ENCODE results near the gene ZBTB17. TPM values are rescaled to one million over a fixed set of nuclear protein-coding genes. Genes with fewer than 3 reads are reported as not detected.
"Not testable (repeated sequence)": the region's sequence is repeated elsewhere in the genome, so short reads cannot be mapped to it uniquely, and the experiment has no call there.

The ZBTB17 gene
- 21.4 and 36.1 TPM in 2 replicates for polyA plus RNA-seq (2011; rRNA removed)
- 33.1 and 53.7 TPM in 2 replicates for polyA minus RNA-seq (2011; rRNA and poly(A)+ RNA removed)

- no peaks in the 10 kb centered on the region; the same call in 1 of the 2 replicates for H3K9me3 ChIP-seq (ENCODE audit: control insufficient read depth, insufficient read depth, low read length)
- CTCF ChIA-PET: interaction anchor here (0.9 to 1.7 kb wide), 3 partner anchors 10 to 184 kb away, joined by 3 to 8 read pairs (median 6); no protein-coding TSS in a partner anchor
Measured at GRCh38 chr1:15975805-15976680, at the start of gene ZBTB17. TSS of gene ZBTB17 (minus strand) at chr1:15976101. CDS start at chr1:15948495, 27,606 bp downstream.

GRCh38 chr1:16023050-16023653, 47.3 kb upstream of the ZBTB17 start:
- DNase-seq (ENCODE audit: low read depth, low spot score): no peak
- Histone ChIP-seq H3K27ac (ENCODE audit: low read depth, low read length) (no peak overlapping the region), H3K4me3 (ENCODE audit: low read depth, low read length) (no peak overlapping the region), H3K27me3 (ENCODE audit: control insufficient read depth, insufficient read depth, low read length) (peaks cover 5% of the 10 kb centered on the region), H3K9me3 (ENCODE audit: control insufficient read depth, insufficient read depth, low read length) (no peaks in the 10 kb centered on the region)
- POLR2A ChIA-PET: no interaction called here
- CTCF ChIA-PET: interaction anchor here (0.6 to 1.1 kb wide), 2 partner anchors 10 to 230 kb away, joined by 3 read pairs; no protein-coding TSS in a partner anchor
- no peak for TF ChIP-seq CTCF (IDR thresholded peaks at IDR 0.05; ENCODE audit: low read depth, low read length)

More at GRCh38 chr1:15975805-15976680, at the start of gene ZBTB17:
- DNase-seq (ENCODE audit: low read depth, low spot score): peak; percentile 83
- Histone ChIP-seq H3K4me3 (ENCODE audit: low read depth, low read length) (peak within 1 kb of the TSS; percentile 76), H3K27me3 (ENCODE audit: control insufficient read depth, insufficient read depth, low read length) (peaks cover 2% of the 10 kb centered on the region), H3K27ac (ENCODE audit: low read depth, low read length) (peak within 1 kb of the TSS; percentile 81)
- TF ChIP-seq CTCF (IDR thresholded peaks at IDR 0.05; ENCODE audit: low read depth, low read length): no peak; the same call in 1 of the 2 replicates
- POLR2A ChIA-PET: interaction anchor here (0.6 to 1.5 kb wide), 4 partner anchors 32 to 198 kb away, joined by 3 to 5 read pairs (median 4); no protein-coding TSS in a partner anchor

GRCh38 chr1:16022393-16022792, 46.5 kb upstream of the ZBTB17 start:
- ChIA-PET POLR2A (no interaction called here), CTCF (interaction anchor here (0.6 to 1.1 kb wide), 3 partner anchors 11 to 229 kb away, joined by 3 read pairs; no protein-coding TSS in a partner anchor)
- peaks cover 4% of the 10 kb centered on the region for H3K27me3 ChIP-seq (ENCODE audit: control insufficient read depth, insufficient read depth, low read length)

GRCh38 chr1:16021681-16022080, 45.8 kb upstream of the ZBTB17 start, which contains the start of gene CLCNKA:
TSS of gene CLCNKA (plus strand) at chr1:16022036. CDS start at chr1:16022620, 584 bp downstream.
- CTCF ChIA-PET: interaction anchor here (0.9 to 1.3 kb wide), 3 partner anchors 11 to 230 kb away, joined by 3 read pairs; no protein-coding TSS in a partner anchor
- peaks cover 3% of the 10 kb centered on the region for H3K27me3 ChIP-seq (ENCODE audit: control insufficient read depth, insufficient read depth, low read length)
- no peak for DNase-seq (ENCODE audit: low read depth, low spot score)

More at GRCh38 chr1:16022393-16022792, 46.5 kb upstream of the ZBTB17 start:
- Histone ChIP-seq H3K9me3 (ENCODE audit: control insufficient read depth, insufficient read depth, low read length) (no peaks in the 10 kb centered on the region), H3K27ac (ENCODE audit: low read depth, low read length) (no peak overlapping the region), H3K4me3 (ENCODE audit: low read depth, low read length) (no peak overlapping the region)
- no peak for TF ChIP-seq CTCF (IDR thresholded peaks at IDR 0.05; ENCODE audit: low read depth, low read length)
- no peak for DNase-seq (ENCODE audit: low read depth, low spot score)

GRCh38 chr1:16020878-16021277, 45.0 kb upstream of the ZBTB17 start:
- DNase-seq (ENCODE audit: low read depth, low spot score); H3K27me3 ChIP-seq (ENCODE audit: control insufficient read depth, insufficient read depth, low read length); H3K4me3 ChIP-seq (ENCODE audit: low read depth, low read length); H3K9me3 ChIP-seq (ENCODE audit: control insufficient read depth, insufficient read depth, low read length); H3K27ac ChIP-seq (ENCODE audit: low read depth, low read length); POLR2A ChIA-PET: not testable (repeated sequence)
- CTCF ChIA-PET: interaction anchor here (1.3 kb wide), 3 partner anchors 12 to 229 kb away, joined by 3 to 4 read pairs (median 4); no protein-coding TSS in a partner anchor

More at GRCh38 chr1:16021681-16022080, 45.8 kb upstream of the ZBTB17 start, which contains the start of gene CLCNKA:
- POLR2A ChIA-PET: no interaction called here
- Histone ChIP-seq H3K4me3 (ENCODE audit: low read depth, low read length) (no peak within 1 kb of the TSS), H3K9me3 (ENCODE audit: control insufficient read depth, insufficient read depth, low read length) (no peaks in the 10 kb centered on the region), H3K27ac (ENCODE audit: low read depth, low read length) (no peak within 1 kb of the TSS)
- no peak for TF ChIP-seq CTCF (IDR thresholded peaks at IDR 0.05; ENCODE audit: low read depth, low read length)
